ENCODE measurements around the gene DYRK3. TPM values are rescaled to one million over a fixed set of nuclear protein-coding genes. Genes with fewer than 3 reads are reported as not detected.

DYRK3 gene
- total RNA-seq, 4 donors from 2014 or later, result 2.5 to 9.1 (median 4.0) TPM

- H3K4me3 ChIP-seq, result no peak overlapping the region
- H3K36me3 ChIP-seq, result peaks cover 23 to 99% (median 40%) of the 10 kb centered on the region in 3 donors
- H3K27me3 ChIP-seq, result no peaks in the 10 kb centered on the region
- intact Hi-C loops (cut with DNase I), result no loop called here
- peaks cover 7 to 27% (median 19%) of the 10 kb centered on the region in 3 donors for H3K4me1 ChIP-seq
- H3K27ac ChIP-seq, result no peak overlapping the region
- DNase-seq, result no peak
- no peak for TF ChIP-seq CTCF (IDR thresholded peaks at IDR 0.05)
- 81 to 87% methylated on average over 7 of the region's 7 CpGs for WGBS, 2 donors
- no peaks in the 10 kb centered on the region for H3K9me3 ChIP-seq
These were observed 39.6 kb upstream of the DYRK3 start for GRCh38 chr1:206595581-206596318.

- 95 to 100% methylated on average over 1 of the region's 1 CpG for WGBS, 2 donors
- intact Hi-C loops (cut with DNase I), result no loop called here
- Histone ChIP-seq H3K9me3 (no peaks in the 10 kb centered on the region), H3K4me1 (peaks cover 1 to 21% (median 13%) of the 10 kb centered on the region in 3 donors), H3K36me3 (peaks cover 23 to 99% (median 40%) of the 10 kb centered on the region in 3 donors), H3K27ac (no peak overlapping the region), H3K4me3 (no peak overlapping the region), H3K27me3 (no peaks in the 10 kb centered on the region)
- DNase-seq, result no peak
- TF ChIP-seq CTCF (IDR thresholded peaks at IDR 0.05), result no peak
- no peak for TF ChIP-seq POLR2A (IDR thresholded peaks at IDR 0.05)
These were observed 39.0 kb upstream of the DYRK3 start for GRCh38 chr1:206596319-206596666.

GRCh38 chr1:206600527-206600926, 34.8 kb upstream of the DYRK3 start:
- no peaks in the 10 kb centered on the region for H3K4me1 ChIP-seq
- intact Hi-C loops (cut with DNase I), result no loop called here
- no peaks in the 10 kb centered on the region for H3K9me3 ChIP-seq
- H3K27me3 ChIP-seq, result no peaks in the 10 kb centered on the region
- H3K27ac ChIP-seq, result no peak overlapping the region
- no peak for TF ChIP-seq POLR2A (IDR thresholded peaks at IDR 0.05)
- no peak for TF ChIP-seq CTCF (IDR thresholded peaks at IDR 0.05)
- no peak for DNase-seq
- H3K4me3 ChIP-seq, result no peak overlapping the region
- peaks cover 13 to 99% (median 37%) of the 10 kb centered on the region in 3 donors for H3K36me3 ChIP-seq
- WGBS, 2 donors, result 75 to 97% methylated on average over 1 to 3 of the region's 3 CpGs

- intact Hi-C loops (cut with DNase I), result no loop called here
- H3K4me1 ChIP-seq, result no peaks in the 10 kb centered on the region
- H3K9me3 ChIP-seq, result no peaks in the 10 kb centered on the region
- TF ChIP-seq CTCF (IDR thresholded peaks at IDR 0.05), result no peak
- TF ChIP-seq POLR2A (IDR thresholded peaks at IDR 0.05), result no peak
- WGBS, 2 donors, result 89 to 94% methylated on average over 5 of the region's 5 CpGs
- no peak for DNase-seq
- H3K36me3 ChIP-seq, result peaks cover 4 to 100% (median 11%) of the 10 kb centered on the region in 3 donors
- H3K27me3 ChIP-seq, result no peaks in the 10 kb centered on the region
- no peak overlapping the region for H3K27ac ChIP-seq
- H3K4me3 ChIP-seq, result no peak overlapping the region
These were observed 30.5 kb upstream of the DYRK3 start for GRCh38 chr1:206604861-206605260.

- H3K4me1 ChIP-seq, result peaks cover 3 to 13% (median 7%) of the 10 kb centered on the region in 3 donors
- WGBS, 2 donors, result 48 to 54% methylated on average over 3 of the region's 3 CpGs
- H3K27ac ChIP-seq, result no peak overlapping the region
- no peak overlapping the region for H3K4me3 ChIP-seq
- peaks cover 4 to 93% (median 11%) of the 10 kb centered on the region in 3 donors for H3K36me3 ChIP-seq
- H3K9me3 ChIP-seq, result no peaks in the 10 kb centered on the region
- intact Hi-C loops (cut with DNase I), result no loop called here
- no peak for TF ChIP-seq POLR2A (IDR thresholded peaks at IDR 0.05)
- TF ChIP-seq CTCF (IDR thresholded peaks at IDR 0.05), result peak in 4 of 6 experiments; percentile 10 to 70 (median 42)
- no peak for DNase-seq
- H3K27me3 ChIP-seq, result no peaks in the 10 kb centered on the region
These were observed 28.5 kb upstream of the DYRK3 start for GRCh38 chr1:206606867-206607266.
